PFSK-1 (cell line): ENCODE measurements around the gene VENTX.

ENCODE experiments used
- FOXP2 ChIP-seq: optimal IDR thresholded peaks from 2 replicates; pipeline ENCODE3; 2011; ENCODE audit warnings: borderline replicate concordance, control low read depth, inconsistent platforms; ENCODE audit not compliant: insufficient read depth; ENCODE audit errors: extremely low read length, extremely low read depth
- POLR2AphosphoS5 ChIP-seq: IDR thresholded peaks from 2 replicates; pipeline ENCODE4 v1.6.1; 2012; ENCODE audit warnings: low read depth, mild to moderate bottlenecking, control low read depth, low read length, moderate library complexity
- REST ChIP-seq, 2 experiments: IDR thresholded peaks; 2 replicates each; pipeline versions ENCODE4 v1.6.1 to v1.8.0; 2011 to 2012; ENCODE audit warnings: low read depth in 2 of 2, low read length in 2 of 2, control low read depth in 1 of 2, inconsistent platforms in 1 of 2, mild to moderate bottlenecking in 1 of 2, moderate library complexity in 1 of 2; ENCODE audit not compliant: insufficient read depth in 1 of 2
- SIN3A ChIP-seq: IDR thresholded peaks from 2 replicates; pipeline ENCODE4 v1.6.1; 2012; ENCODE audit warnings: mild to moderate bottlenecking, low read length, moderate library complexity, borderline replicate concordance; ENCODE audit not compliant: insufficient read depth
- TAF1 ChIP-seq: IDR thresholded peaks from 2 replicates; pipeline ENCODE4 v1.6.1; 2012; ENCODE audit warnings: low read length, control low read depth, borderline replicate concordance; ENCODE audit not compliant: insufficient read depth

DNA sequence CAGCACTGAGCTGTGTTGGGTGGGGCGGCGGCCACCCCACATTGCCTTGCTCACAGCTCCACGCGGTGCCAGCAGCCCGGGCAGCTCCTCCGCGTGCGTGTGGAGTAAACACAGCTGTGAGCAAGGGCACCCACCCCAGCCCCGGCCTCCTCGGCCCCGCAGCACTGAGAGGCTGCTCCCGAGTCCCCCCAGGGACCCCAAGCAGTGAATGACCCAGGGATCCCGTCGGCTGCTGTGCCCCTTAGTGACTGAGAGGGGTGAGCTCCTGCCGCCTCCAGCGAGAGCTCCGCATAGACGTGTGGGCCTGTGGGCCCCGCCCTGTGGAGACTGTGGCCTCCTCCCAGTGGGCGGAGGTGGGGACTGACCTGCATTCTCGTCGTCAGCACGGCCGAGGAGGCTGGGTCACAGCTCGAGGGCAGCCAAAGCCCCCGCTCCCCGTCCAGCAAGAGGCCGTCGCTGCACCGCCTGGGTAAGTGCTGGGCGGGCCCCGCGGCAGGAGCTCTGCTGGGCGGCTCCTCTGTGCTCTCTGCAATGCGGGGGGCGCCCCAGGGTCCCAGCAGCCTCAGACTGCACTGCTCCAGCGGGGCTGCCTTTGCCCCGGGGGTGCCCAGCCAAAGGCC is 37.6 kb upstream of the VENTX start:
- TF ChIP-seq POLR2AphosphoS5 = no peak
- no peak for TF ChIP-seq SIN3A
- TF ChIP-seq FOXP2 = no peak
- TF ChIP-seq REST (IDR thresholded peaks at IDR 0.05; ENCODE audit: insufficient read depth in 1 of 2, low read depth in 2 of 2, low read length in 2 of 2) = no peak
- no peak for TF ChIP-seq TAF1
